Stomach smooth muscle (tissue), 2 donors: ENCODE data around the gene CNN1.
"Not testable (repeated sequence)": the region's sequence is repeated elsewhere in the genome, so short reads cannot be mapped to it uniquely, and the experiment has no call there.

ENCODE experiments used
- H3K27ac ChIP-seq: one replicate; pipeline ENCODE4 v1.7.0; 2013; ENCODE audit warnings: mild to moderate bottlenecking, low read length, inconsistent platforms
- H3K27me3 ChIP-seq, 2 donors: one replicate each; pipeline ENCODE4 v1.7.0; 2013; ENCODE audit warnings: low read length in 2 of 2; ENCODE audit not compliant: insufficient read depth in 2 of 2, control insufficient read depth in 1 of 2
- H3K36me3 ChIP-seq, 2 donors: one replicate each; pipeline ENCODE4 v1.7.0; 2013; ENCODE audit warnings: low read length in 2 of 2; ENCODE audit not compliant: control insufficient read depth in 2 of 2, insufficient read depth in 2 of 2
- H3K4me1 ChIP-seq: one replicate; pipeline ENCODE4 v1.7.0; 2013; ENCODE audit warnings: low read length; ENCODE audit not compliant: control insufficient read depth, insufficient read depth
- H3K4me3 ChIP-seq, 2 donors: one replicate each; pipeline ENCODE4 v1.7.0; 2013; ENCODE audit warnings: low read length in 2 of 2
- H3K9ac ChIP-seq, 2 donors: one replicate each; pipeline ENCODE4 v1.7.0; 2013; ENCODE audit warnings: low read length in 2 of 2, mild to moderate bottlenecking in 1 of 2
- H3K9me3 ChIP-seq, 2 donors: one replicate each; pipeline ENCODE4 v1.7.0; 2013; ENCODE audit warnings: low read length in 2 of 2; ENCODE audit not compliant: control insufficient read depth in 2 of 2
- donor health status: healthy.
- donor health status: Pancreatic carcinoma.

The CNN1 gene

GRCh38 chr19:11586331-11586730, 47.7 kb downstream of the CNN1 start:
- H3K4me1 ChIP-seq, result peaks cover 4% of the 10 kb centered on the region
- no peak overlapping the region for H3K4me3 ChIP-seq
- H3K36me3 ChIP-seq, result no peaks in the 10 kb centered on the region
- H3K27me3 ChIP-seq, result no peaks in the 10 kb centered on the region
- H3K27ac ChIP-seq, result no peak overlapping the region
- no peaks in the 10 kb centered on the region for H3K9me3 ChIP-seq
- no peak overlapping the region for H3K9ac ChIP-seq

GRCh38 chr19:11587302-11587974, 48.8 kb downstream of the CNN1 start:
- no peak overlapping the region for H3K27ac ChIP-seq
- H3K4me3 ChIP-seq, result peak overlapping the region in 1 of 2 donors; percentile 8
- peak overlapping the region in 1 of 2 donors; percentile 47 for H3K9ac ChIP-seq
- H3K4me1 ChIP-seq, result peaks cover 4% of the 10 kb centered on the region
- no peaks in the 10 kb centered on the region for H3K36me3 ChIP-seq
- no peaks in the 10 kb centered on the region for H3K9me3 ChIP-seq
- H3K27me3 ChIP-seq, result no peaks in the 10 kb centered on the region

- peak overlapping the region in 1 of 2 donors; percentile 8 for H3K4me3 ChIP-seq
- peaks cover 4% of the 10 kb centered on the region for H3K4me1 ChIP-seq
- H3K27ac ChIP-seq, result no peak overlapping the region
- no peaks in the 10 kb centered on the region for H3K27me3 ChIP-seq
- H3K36me3 ChIP-seq, result no peaks in the 10 kb centered on the region
- no peaks in the 10 kb centered on the region for H3K9me3 ChIP-seq
- peak overlapping the region in 1 of 2 donors; percentile 47 for H3K9ac ChIP-seq
These were observed 49.5 kb downstream of the CNN1 start for GRCh38 chr19:11587975-11588631.

- Histone ChIP-seq H3K4me1 (peaks cover 4% of the 10 kb centered on the region), H3K36me3 (no peaks in the 10 kb centered on the region), H3K4me3 (no peak overlapping the region), H3K27ac (no peak overlapping the region), H3K27me3 (no peaks in the 10 kb centered on the region), H3K9me3 (no peaks in the 10 kb centered on the region), H3K9ac (no peak overlapping the region)
These were observed 55.4 kb downstream of the CNN1 start for GRCh38 chr19:11594084-11594483.

- H3K27ac ChIP-seq, result no peak overlapping the region
- H3K9ac ChIP-seq, result no peak overlapping the region
These were observed 57.5 kb downstream of the CNN1 start for GRCh38 chr19:11596156-11596555.

GRCh38 chr19:11597202-11598102, 58.8 kb downstream of the CNN1 start, which contains the start of gene ZNF627:
ZNF627 (plus strand) TSS chr19:11597483; CDS start chr19:11597628, 145 bp downstream.
- H3K4me3 ChIP-seq, result peak within 1 kb of the TSS; percentile 88 to 96
- H3K4me1 ChIP-seq, result peaks cover 7% of the 10 kb centered on the region
- H3K27ac ChIP-seq, result peak within 1 kb of the TSS; percentile 88
- H3K9me3 ChIP-seq, result no peaks in the 10 kb centered on the region
- no peaks in the 10 kb centered on the region for H3K27me3 ChIP-seq
- H3K9ac ChIP-seq, result peak within 1 kb of the TSS; percentile 94 to 98
- H3K36me3 ChIP-seq, result no peaks in the 10 kb centered on the region

More at GRCh38 chr19:11596156-11596555, 57.5 kb downstream of the CNN1 start:
- H3K9me3 ChIP-seq, result no peaks in the 10 kb centered on the region
- H3K36me3 ChIP-seq, result no peaks in the 10 kb centered on the region
- H3K4me1 ChIP-seq, result peaks cover 7% of the 10 kb centered on the region
- H3K27me3 ChIP-seq, result no peaks in the 10 kb centered on the region
- H3K4me3 ChIP-seq, result peak overlapping the region in 1 of 2 donors; percentile 3

- Histone ChIP-seq H3K36me3 (no peaks in the 10 kb centered on the region), H3K4me1 (peaks cover 7% of the 10 kb centered on the region), H3K27ac (peak overlapping the region; percentile 88), H3K27me3 (no peaks in the 10 kb centered on the region), H3K4me3 (peak overlapping the region; percentile 88 to 96), H3K9ac (peak overlapping the region; percentile 94 to 98), H3K9me3 (no peaks in the 10 kb centered on the region)
These were observed 59.4 kb downstream of the CNN1 start for GRCh38 chr19:11598103-11598483.

GRCh38 chr19:11598746-11599145, 60.1 kb downstream of the CNN1 start:
- Histone ChIP-seq H3K36me3 (no peaks in the 10 kb centered on the region), H3K4me1 (peaks cover 7% of the 10 kb centered on the region), H3K27ac (no peak overlapping the region), H3K9ac (peak overlapping the region in 1 of 2 donors; percentile 20), H3K4me3 (no peak overlapping the region), H3K27me3 (no peaks in the 10 kb centered on the region), H3K9me3 (no peaks in the 10 kb centered on the region)

GRCh38 chr19:11599704-11600103, 61.1 kb downstream of the CNN1 start:
- H3K36me3 ChIP-seq, H3K4me3 ChIP-seq, H3K4me1 ChIP-seq, H3K27ac ChIP-seq, H3K9me3 ChIP-seq, H3K27me3 ChIP-seq, H3K9ac ChIP-seq: not testable (repeated sequence)
